Measurements from ENCODE around the gene MTR. TPM values are rescaled to one million over a fixed set of nuclear protein-coding genes. Genes with fewer than 3 reads are reported as not detected.

MTR gene
- total and polyA plus RNA-seq, 9 of the 15 experiments (the other 6 are each of a cell fraction or from before 2014, with no cell fraction given), result 3.4 to 44.3 (median 20.3) TPM

GRCh38 chr1:236795035-236795756 is at the start of gene MTR (continued):
- TF ChIP-seq MGA (IDR thresholded peaks at IDR 0.05) (peak; percentile 99), CBX1 (IDR thresholded peaks at IDR 0.05; ENCODE audit: low read depth) (peak; percentile 42; the same call in 1 of the 2 replicates), SMARCC2 (IDR thresholded peaks at IDR 0.05; ENCODE audit: low read depth) (no peak), DNMT1 (IDR thresholded peaks at IDR 0.05) (no peak), FOXA1 (IDR thresholded peaks at IDR 0.05; ENCODE audit: borderline replicate concordance) (no peak), CEBPZ (IDR thresholded peaks at IDR 0.05; ENCODE audit: borderline replicate concordance, low read depth, low read length) (no peak; the same call in 1 of the 2 replicates), SNIP1 (IDR thresholded peaks at IDR 0.05; ENCODE audit: low read depth) (no peak), EGR1 (conservative IDR thresholded peaks at IDR 0.05) (peak; percentile 79), ARID3B (CRISPR knock-in tag; IDR thresholded peaks at IDR 0.05; ENCODE audit: borderline replicate concordance) (no peak)

Data from K562 (cell line).